HepG2 (cell line): ENCODE data around the gene CYP27B1. TPM values are rescaled to one million over a fixed set of nuclear protein-coding genes. Genes with fewer than 3 reads are reported as not detected.
A peak's percentile ranks its signal among the peaks of the same experiment; 100 is the strongest.

Source experiments
- AGO2 ChIP-seq: fragments of 200-400 bp; formaldehyde crosslinking; optimal IDR thresholded peaks from 2 replicates; pipeline ENCODE3; 2017; ENCODE audit warnings: mild to moderate bottlenecking, low read depth, low read length, moderate library complexity
- ELF1 ChIP-seq: sonication (generic); formaldehyde crosslinking; IDR thresholded peaks from 2 replicates; pipeline ENCODE4 v1.4.0; 2020; ENCODE audit warnings: missing genetic modification reagents
- FOSL2 ChIP-seq: sonication (generic); formaldehyde crosslinking; IDR thresholded peaks from 2 replicates; pipeline ENCODE4 v1.4.0; 2020; ENCODE audit warnings: missing genetic modification reagents
- HMGA1 ChIP-seq: sonication (generic); formaldehyde crosslinking; conservative IDR thresholded peaks from 2 replicates; pipeline ENCODE4 v1.4.0; 2020; ENCODE audit warnings: missing genetic modification reagents
- MAZ ChIP-seq, 2 experiments: sonication (generic) in 1 of 2; formaldehyde crosslinking in 1 of 2; IDR thresholded peaks; 2 replicates each; pipeline versions ENCODE4 v1.5.0 to v1.6.1; 2012 to 2020; ENCODE audit warnings: low read depth in 2 of 2, mild to moderate bottlenecking in 2 of 2, borderline replicate concordance in 1 of 2, improper control_type of control experiment in 1 of 2, low read length in 1 of 2, missing genetic modification reagents in 1 of 2, moderate library complexity in 1 of 2
- MYC ChIP-seq: sonication (generic); formaldehyde crosslinking; IDR thresholded peaks from 2 replicates; pipeline ENCODE4 v1.9.0; 2021; ENCODE audit warnings: missing genetic modification reagents, borderline replicate concordance
- PAF1 ChIP-seq: IDR thresholded peaks from 2 replicates; pipeline ENCODE4 v1.6.1; 2016; ENCODE audit warnings: missing genetic modification reagents, missing compliant biosample characterization
- PHF20 ChIP-seq: sonication (generic); formaldehyde crosslinking; IDR thresholded peaks from 2 replicates; pipeline ENCODE4 v1.5.0; 2020; ENCODE audit warnings: mild to moderate bottlenecking, missing genetic modification reagents
- RFXAP ChIP-seq: sonication (generic); formaldehyde crosslinking; IDR thresholded peaks from 2 replicates; pipeline ENCODE4 v1.4.0; 2020; ENCODE audit warnings: missing genetic modification reagents, borderline replicate concordance
- TMF1 ChIP-seq: sonication (generic); formaldehyde crosslinking; IDR thresholded peaks from 2 replicates; pipeline ENCODE4 v1.8.1; 2022; ENCODE audit warnings: low read depth, missing genetic modification reagents
- USF2 ChIP-seq, 2 experiments: sonication (generic) in 1 of 2; formaldehyde crosslinking in 1 of 2; IDR thresholded peaks; 2 replicates each; pipeline versions ENCODE4 v1.5.1 to v1.6.1; 2011 to 2020; ENCODE audit warnings: borderline replicate concordance in 1 of 2, low read depth in 1 of 2, low read length in 1 of 2, mild to moderate bottlenecking in 1 of 2, missing genetic modification reagents in 1 of 2, moderate library complexity in 1 of 2
- ZBTB25 ChIP-seq: IDR thresholded peaks from 2 replicates; pipeline ENCODE4 v1.6.1; 2018; ENCODE audit warnings: missing genetic modification reagents
- ZNF142 ChIP-seq: sonication (generic); formaldehyde crosslinking; IDR thresholded peaks from 2 replicates; pipeline ENCODE4 v1.4.0; 2020; ENCODE audit warnings: missing genetic modification reagents
- ZNF326 ChIP-seq: sonication (generic); formaldehyde crosslinking; IDR thresholded peaks from 2 replicates; pipeline ENCODE4 v1.4.0; 2020; ENCODE audit warnings: missing genetic modification reagents, borderline replicate concordance
- ZNF720 ChIP-seq: sonication (generic); formaldehyde crosslinking; IDR thresholded peaks from 2 replicates; pipeline ENCODE4 v1.4.0; 2020; ENCODE audit warnings: missing genetic modification reagents
- polyA plus RNA-seq, 8 experiments: library from polyadenylated mRNA; depleted of rRNA in 3 of 8; stranded (reverse) in 7 of 8; unstranded in 1 of 8; fragments of >200 nt; fragmentation: Illumina TruSeq in 4 of 8; extraction: Trizol in 4 of 8; gene quantifications; 2 replicates each; pipeline versions ENCODE4 v1.2.1 to v1.2.3, GENCODE V29; 2011 to 2016; ENCODE audit warnings: low read depth in 4 of 8, missing spikeins in 1 of 8, mixed read lengths in 1 of 8; ENCODE audit not compliant: insufficient read depth in 1 of 8
- total RNA-seq, 5 experiments: library from RNA; depleted of rRNA; stranded (reverse); fragments of >200 nt; fragmentation: Illumina TruSeq; extraction: Trizol; gene quantifications; 2 replicates each; pipeline ENCODE4 v1.2.3, GENCODE V29; 2016; ENCODE audit warnings: low read depth in 1 of 5

CYP27B1 gene
- total and polyA plus RNA-seq, 2 of the 13 experiments (the other 11 are each of a cell fraction or from before 2014, with no cell fraction given): 2.3 to 3.0 TPM

GRCh38 chr12:57765698-57766463 is 997 bp downstream of the CYP27B1 start (continued):
- TF ChIP-seq TMF1 (CRISPR knock-in tag) (no peak), ZNF142 (CRISPR knock-in tag) (no peak), ZNF326 (CRISPR knock-in tag) (peak; percentile 54; the same call in 1 of the 2 replicates), HMGA1 (CRISPR knock-in tag) (no peak), MYC (CRISPR knock-in tag) (no peak), PHF20 (CRISPR knock-in tag) (0 out of 2 replicates have a peak, but pooled peaks have one; percentile 8), PAF1 (CRISPR knock-in tag) (no peak), MAZ (IDR thresholded peaks at IDR 0.05; ENCODE audit: borderline replicate concordance, low read depth, low read length) (no peak), MAZ (CRISPR knock-in tag; IDR thresholded peaks at IDR 0.05; ENCODE audit: low read depth) (peak; percentile 32; the same call in 1 of the 2 replicates), ZNF720 (CRISPR knock-in tag) (no peak), ELF1 (CRISPR knock-in tag) (no peak), FOSL2 (CRISPR knock-in tag) (no peak), ZBTB25 (CRISPR knock-in tag) (no peak), AGO2 (peak; percentile 90), RFXAP (CRISPR knock-in tag) (no peak), USF2 (IDR thresholded peaks at IDR 0.05; ENCODE audit: low read depth, low read length) (no peak), USF2 (CRISPR knock-in tag; IDR thresholded peaks at IDR 0.05; ENCODE audit: borderline replicate concordance) (no peak)
